ENCODE data around the gene CDK16.

CDK16 gene

DNA sequence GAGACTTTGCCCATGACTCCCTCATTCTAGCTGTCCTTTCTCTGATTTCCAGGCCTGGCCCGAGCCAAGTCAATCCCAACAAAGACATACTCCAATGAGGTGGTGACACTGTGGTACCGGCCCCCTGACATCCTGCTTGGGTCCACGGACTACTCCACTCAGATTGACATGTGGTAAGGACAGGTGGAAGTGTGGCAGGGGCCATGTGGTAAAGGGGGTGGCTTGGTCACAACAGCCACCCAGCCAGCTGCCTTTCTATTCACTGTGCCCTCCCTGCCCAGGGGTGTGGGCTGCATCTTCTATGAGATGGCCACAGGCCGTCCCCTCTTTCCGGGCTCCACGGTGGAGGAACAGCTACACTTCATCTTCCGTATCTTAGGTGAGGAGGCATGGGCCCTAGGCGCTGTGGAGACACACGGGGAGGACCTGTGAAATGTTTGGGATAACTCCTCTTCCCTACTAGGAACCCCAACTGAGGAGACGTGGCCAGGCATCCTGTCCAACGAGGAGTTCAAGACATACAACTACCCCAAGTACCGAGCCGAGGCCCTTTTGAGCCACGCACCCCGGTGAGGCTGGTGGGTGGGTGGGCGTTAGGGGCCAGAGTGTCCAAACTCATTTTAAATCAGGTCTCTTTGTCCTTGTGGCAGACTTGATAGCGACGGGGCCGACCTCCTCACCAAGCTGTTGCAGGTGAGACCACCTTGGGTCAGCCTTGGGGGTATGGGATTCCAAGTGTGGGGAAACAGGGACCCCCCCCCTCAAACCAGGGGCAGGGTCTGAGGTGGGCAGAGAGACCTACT is 8.3 kb downstream of the CDK16 start:
- DNase-seq = no peak

DNA sequence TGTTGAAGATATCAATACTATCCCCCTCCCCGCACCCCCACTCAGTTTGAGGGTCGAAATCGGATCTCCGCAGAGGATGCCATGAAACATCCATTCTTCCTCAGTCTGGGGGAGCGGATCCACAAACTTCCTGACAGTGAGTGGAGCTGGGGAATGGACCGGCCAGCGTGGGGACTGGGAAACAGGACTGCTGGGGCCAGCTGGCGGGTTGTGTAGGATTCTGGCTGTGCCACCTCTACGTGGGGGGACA is 8.8 kb downstream of the CDK16 start:
- DNase-seq = no peak

DNA sequence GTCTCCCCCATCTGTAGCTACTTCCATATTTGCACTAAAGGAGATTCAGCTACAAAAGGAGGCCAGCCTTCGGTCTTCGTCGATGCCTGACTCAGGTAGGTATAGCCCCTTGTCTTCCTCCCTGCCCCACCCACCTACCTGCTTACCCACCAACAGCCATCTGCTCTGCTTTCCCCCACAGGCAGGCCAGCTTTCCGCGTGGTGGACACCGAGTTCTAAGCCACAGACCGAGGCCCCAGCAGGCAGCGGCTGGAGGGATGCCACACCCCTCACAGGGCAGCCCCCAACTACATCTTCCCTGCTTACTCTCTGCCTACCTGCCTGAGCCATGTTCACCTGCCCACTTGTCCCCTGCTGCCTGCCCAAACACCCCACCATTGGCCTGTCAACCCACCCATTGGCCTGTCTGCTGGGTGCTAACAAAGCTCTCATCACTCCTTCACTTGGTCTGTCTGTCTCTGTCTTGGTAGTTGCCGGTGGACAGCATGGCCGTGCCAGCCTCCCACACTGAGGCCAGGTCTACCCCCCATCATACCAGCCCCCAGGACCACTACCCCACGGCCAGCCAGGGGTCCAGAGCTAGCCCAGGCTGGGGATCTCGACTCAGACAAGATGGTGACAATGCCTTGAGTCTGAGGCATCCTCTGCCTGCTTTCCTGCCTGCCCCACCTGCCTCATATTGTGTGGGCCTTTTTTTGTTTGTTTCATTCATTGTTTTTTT is 10.2 kb downstream of the CDK16 start:
- DNase-seq = no peak

DNA sequence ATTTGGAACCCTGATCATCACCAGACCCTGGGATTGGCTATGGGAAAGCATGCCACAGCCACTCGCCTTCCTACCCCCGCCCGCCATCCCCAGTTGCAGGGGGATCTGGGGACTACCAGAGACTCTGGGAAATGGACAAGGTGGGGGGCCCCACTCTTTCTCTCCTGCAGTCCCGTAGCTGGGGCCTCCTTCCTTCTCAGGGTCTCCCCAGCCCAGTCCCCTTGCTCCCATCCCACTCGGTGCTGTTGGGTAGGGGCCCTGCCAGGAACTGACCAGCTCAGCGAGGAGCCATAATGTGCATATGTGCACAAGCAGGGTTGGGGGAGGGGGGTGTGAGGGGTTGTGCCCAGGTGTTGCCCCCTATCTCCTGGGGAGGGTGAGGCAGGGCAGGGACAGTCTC is 10.9 kb downstream of the CDK16 start:
- DNase-seq = no peak

GRCh38 chrX:47230136-47230868 is 11.8 kb downstream of the CDK16 start:
- no peak for DNase-seq

- no peak for DNase-seq
Observed at GRCh38 chrX:47231167-47231566, 12.7 kb downstream of the CDK16 start.

DNA sequence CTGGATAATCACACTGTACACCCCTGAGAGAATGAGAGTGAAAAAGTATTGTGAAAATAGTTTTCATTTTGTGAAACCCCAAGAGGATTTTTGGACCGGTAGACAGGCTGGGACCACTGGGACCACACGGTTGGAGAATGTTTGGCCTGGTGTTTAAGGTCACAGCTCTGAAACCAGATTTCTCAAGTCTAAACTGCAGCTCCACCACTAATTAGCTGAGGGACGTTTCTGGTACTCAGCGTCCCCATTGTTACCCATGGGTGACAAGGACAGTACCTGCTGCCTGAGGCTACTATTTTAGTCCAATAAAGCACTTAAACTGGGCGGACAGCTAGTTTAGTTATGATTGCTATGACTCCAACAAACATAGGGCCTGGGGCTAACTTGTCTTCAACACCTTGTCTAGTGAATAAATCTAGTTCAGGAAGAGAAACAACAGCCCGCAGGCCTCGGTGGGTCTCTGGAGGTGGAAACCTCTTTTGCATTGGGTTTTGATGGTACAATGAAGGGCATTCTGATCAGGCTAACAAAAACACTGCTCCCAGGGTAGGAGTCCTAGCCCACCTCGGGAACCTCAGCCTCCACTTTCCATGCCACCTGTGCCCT is 13.8 kb downstream of the CDK16 start:
- peak in 1 of 56 donors; percentile 34 for DNase-seq

DNA sequence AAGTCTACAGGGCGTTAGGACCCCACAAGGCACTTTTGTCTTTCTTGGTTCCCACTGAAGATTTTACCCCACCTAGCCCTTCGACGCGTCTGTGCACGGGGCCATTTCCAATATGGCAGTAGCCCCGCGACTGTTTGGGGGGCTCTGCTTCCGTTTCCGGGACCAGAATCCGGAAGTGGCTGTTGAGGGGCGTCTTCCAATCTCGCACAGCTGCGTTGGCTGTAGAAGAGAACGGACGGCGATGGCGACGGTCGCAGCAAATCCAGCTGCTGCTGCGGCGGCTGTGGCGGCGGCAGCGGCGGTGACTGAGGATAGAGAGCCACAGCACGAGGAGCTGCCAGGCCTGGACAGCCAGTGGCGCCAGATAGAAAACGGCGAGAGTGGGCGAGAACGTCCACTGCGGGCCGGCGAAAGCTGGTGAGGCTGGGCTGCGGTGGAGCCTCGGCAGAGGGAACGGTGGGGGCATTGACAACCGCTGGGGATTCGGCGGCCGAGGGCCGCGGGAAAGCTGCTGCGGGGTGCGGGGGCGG is 14.4 kb downstream of the CDK16 start, which contains the start of gene USP11:
TSS of gene USP11 (plus strand) at position 207 of the 530 bp plus-strand sequence. CDS start at position 242, 35 bp downstream.
- DNase-seq = peak in 45 of 56 donors; percentile 6 to 73 (median 47)

DNA sequence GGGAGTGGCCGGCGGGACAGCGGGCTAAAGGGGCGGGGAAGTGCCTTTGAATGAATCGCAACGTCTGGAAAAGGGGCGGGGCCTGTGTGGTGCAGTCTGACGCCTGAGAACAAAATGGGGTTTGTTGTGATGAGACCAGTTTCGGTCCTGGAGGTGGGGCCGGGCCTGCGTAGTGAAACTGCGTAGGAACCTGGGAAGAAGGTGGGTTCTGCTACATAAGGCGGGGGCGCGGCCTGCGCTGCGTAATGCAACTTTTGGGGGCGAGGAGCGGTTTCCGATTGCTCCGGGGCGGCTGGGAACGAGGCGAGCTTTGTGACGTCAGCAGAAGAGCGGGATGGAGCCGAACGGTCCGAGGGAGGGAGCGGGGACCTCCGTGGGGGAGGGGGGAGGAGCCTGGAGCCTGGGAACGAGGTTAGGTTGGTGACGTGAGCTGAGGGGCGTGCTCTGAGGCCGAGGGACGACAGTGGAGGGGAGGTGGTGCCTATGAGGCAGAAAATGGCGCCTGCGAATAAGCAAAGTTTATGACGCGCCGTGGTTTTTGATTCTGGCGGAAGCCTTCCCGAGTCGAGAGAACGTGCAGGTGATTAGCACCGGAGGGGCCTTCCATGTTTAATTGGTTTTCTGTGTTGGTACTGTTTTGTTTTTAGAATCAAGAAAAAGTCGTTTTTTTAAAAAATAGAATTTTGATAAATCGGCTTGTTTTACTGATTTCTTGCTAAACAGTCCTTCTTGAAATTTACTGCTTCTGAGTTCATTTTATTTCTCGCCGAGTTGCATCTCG is 15.0 kb downstream of the CDK16 start:
- DNase-seq = peak; percentile 31 to 99 (median 92)

DNA sequence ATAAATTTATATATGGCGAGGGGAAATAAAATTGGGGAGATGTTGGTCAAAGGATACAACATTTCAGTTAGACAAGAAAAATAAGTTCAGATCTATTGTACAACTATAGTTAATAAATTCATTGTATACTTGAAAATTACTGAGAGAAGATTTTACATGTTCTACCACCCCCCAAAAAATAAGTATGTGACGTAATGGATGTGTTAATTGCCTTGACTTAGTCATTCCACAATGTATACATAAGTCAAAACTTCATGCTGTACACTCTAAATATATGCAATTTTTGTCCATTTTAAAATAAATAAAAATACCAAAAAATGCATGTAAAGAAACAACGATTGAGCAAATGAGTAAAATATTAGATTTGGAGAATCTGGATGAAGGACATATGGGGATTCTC is 16.1 kb downstream of the CDK16 start:
- DNase-seq = no peak

GRCh38 chrX:47235691-47236103 is 17.2 kb downstream of the CDK16 start:
- no peak for DNase-seq

GRCh38 chrX:47239199-47239598 is 20.7 kb downstream of the CDK16 start:
- DNase-seq = no peak

DNA sequence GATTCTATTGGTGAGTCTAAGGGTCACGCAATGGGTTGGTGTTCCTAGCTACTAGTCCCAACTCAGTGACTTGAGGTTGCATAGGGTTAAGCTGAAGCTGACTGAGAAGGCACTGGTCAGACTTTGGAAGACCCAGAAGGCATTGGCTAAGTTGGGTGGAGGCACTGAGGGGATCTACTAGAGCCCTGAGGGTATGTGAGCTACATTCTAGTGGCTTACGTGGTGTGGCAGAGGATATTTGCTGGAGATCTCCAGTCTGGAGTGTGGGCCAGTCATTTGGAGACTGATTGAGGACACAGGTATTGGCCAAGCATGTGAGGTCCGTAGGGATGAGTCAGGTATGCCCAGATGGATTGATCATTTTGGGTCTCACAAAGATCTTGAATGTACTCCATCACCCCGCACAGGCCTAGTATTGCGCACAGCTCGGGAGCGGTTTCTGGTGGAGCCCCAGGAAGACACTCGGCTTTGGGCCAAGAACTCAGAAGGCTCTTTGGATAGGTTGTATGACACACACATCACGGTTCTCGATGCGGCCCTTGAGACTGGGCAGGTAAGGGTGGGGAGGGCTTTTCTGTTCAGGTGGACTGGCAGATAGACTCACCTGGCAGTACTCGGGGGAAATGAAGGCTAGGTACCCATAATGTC is 21.5 kb downstream of the CDK16 start:
- DNase-seq = no peak

DNA sequence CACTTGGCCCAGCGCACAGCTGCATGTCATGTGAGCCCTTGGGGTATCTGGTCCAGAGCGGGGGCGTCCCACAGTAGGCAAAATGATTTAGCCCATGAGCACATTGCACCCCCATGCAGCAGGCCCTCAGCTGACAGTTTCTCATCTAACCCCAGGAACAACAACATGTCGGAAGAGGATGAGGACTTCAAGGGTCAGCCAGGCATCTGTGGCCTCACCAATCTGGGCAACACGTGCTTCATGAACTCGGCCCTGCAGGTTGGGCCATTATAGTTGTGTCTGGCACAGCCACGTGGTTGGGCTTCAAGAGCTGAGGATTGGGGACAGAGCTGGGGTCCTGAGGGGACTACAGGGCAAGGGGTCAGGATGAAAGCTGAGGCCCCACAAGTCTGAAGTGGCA is 22.1 kb downstream of the CDK16 start:
- no peak for DNase-seq

GRCh38 chrX:47241201-47242011 is 22.9 kb downstream of the CDK16 start:
- no peak for DNase-seq

DNA sequence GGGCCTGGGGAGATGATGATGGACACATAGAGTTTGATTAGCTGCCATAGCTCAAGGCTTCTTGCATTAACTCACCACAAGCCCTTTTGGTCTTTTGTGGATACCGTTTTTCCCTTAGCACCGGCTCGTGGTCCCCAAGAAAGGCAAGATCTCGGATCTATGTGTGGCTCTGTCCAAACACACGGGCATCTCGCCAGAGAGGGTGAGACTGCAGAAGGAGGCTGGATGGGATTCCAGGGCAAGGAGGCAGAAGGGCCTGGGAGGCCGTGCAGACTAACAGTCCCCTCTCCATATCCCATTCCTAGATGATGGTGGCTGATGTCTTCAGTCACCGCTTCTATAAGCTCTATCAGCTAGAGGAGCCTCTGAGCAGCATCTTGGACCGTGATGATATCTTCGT is 23.8 kb downstream of the CDK16 start:
- DNase-seq = no peak

DNA sequence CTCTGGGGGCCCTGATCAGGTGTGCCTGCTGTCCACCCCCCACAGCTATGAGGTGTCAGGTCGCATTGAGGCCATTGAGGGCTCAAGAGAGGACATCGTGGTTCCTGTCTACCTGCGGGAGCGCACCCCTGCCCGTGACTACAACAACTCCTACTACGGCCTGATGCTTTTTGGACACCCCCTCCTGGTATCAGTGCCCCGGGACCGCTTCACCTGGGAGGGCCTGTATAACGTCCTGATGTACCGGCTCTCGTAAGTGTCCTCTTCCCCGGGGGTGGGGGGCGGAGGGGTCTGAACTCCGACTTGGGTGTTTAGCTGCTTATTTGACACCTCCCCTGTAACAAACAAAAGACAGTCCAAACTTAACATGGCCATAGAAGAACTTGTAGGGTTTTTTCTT is 24.9 kb downstream of the CDK16 start:
- DNase-seq = no peak

DNA sequence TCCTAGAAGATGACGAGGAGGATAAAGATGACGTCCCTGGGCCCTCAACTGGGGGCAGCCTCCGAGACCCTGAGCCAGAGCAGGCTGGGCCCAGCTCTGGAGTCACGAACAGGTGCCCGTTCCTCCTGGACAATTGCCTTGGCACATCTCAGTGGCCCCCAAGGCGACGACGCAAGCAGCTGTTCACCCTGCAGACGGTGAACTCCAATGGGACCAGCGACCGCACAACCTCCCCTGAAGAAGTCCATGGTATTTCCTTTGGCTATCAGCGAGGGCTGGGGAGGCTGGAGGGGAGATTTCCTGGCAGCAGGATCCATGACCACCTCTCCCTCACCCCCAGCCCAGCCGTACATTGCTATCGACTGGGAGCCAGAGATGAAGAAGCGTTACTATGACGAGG is 26.2 kb downstream of the CDK16 start:
- DNase-seq = no peak

DNA sequence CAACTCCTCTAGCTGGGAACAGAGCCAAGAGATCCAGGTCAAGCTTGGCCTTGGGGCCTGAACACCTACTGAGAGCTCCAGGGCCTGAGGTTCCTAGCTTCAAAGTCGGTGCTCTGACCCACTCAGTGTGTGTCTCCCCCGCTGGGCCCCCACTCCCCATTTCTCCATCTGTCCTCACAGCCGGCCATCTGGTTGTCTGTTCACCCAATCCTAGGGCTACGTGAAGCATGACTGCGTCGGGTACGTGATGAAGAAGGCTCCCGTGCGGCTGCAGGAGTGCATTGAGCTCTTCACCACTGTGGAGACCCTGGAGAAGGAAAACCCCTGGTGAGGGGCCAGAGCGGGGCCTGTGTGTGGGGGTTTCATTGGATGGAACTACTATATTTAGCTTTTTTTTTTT is 26.7 kb downstream of the CDK16 start:
- no peak for DNase-seq

Data from nucleus accumbens (tissue), 56 donors.